GM19023 (cell line): ENCODE measurements around the gene SCN5A.

Experiments used
- ATAC-seq: cut with Tn5 transposase; IDR thresholded peaks from one replicate; pipeline ENCODE4 v1.9.1; 2021; ENCODE audit warnings: mild to moderate bottlenecking, moderate library complexity; ENCODE audit not compliant: unreplicated experiment

SCN5A gene

DNA sequence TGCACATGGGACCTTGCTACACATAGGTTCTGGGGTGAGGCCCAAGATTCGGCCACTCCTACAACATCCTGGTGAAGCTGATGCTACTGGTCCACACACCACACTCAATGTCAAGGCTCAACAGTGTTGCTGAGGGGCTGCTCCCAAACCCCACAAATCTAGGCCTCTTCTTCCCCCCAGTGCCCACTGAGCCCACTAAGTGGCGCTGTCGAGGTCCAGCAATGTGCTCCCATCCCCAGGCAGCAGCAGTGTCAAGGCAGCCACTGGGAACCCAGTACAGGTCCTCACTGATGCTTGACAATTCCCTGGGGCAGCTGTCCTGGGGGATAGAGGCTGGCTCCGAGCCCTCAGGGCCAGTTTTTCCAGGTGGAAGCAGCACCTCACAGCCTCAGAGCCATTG is 21.5 kb downstream of the SCN5A start:
- no peak for ATAC-seq

DNA sequence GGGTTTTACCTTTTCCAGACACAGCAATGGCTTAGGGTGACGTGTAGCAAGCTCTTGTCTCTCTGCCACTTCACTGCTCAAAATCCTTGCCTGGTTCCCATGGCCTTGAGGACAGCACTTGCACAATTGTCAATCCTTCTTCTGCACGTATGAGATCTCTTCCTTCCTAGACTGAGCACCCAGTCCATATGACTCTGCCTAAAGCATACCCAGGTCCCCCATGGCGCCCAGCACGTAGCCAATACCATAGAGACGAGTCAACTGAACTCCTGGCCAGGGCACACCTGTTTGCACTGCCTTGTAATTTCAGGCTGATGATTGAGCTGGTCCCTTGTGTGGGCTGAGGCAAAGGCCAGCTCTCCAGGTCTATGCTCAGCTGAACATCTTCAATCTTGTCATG is 23.3 kb downstream of the SCN5A start:
- ATAC-seq: no peak

DNA sequence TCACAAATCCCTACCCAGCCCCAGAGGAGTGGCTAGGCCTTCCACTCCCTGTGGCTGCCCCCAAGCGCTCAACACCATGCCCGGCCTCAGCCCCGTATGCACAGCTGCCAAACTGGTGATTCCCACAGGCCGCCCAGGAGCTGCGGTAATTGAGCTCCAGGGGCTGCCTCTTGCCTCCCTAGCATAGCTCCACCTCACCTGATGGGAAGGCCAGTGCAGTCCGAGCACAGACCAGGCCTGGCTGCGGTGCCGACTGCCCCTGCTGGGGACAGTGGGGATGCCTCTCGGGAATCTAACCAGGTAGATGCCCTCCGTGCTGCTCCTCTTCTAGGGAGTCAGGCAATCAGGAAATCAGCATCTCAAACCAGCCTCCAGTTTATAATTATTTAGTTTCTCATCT is 25.9 kb downstream of the SCN5A start:
- ATAC-seq: no peak

DNA sequence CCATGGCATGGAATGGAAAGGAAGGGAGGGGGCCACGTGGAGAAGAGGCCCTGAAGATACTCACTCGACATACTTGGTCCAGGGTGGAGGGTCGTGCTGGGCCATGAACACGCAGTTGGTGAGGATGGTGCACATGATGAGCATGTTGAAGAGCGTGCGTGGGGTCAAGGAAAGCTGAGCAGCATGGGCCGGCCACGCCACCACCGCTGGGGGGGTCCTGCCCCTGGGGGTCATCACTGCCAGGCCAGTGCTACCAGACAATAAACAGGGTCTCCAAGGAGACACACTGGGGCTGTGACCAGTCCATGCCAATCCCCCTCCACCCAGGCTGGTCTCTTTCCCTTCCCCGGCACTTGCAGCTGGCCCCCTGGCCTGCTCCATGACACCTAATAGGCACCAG is 27.2 kb downstream of the SCN5A start:
- ATAC-seq: no peak

DNA sequence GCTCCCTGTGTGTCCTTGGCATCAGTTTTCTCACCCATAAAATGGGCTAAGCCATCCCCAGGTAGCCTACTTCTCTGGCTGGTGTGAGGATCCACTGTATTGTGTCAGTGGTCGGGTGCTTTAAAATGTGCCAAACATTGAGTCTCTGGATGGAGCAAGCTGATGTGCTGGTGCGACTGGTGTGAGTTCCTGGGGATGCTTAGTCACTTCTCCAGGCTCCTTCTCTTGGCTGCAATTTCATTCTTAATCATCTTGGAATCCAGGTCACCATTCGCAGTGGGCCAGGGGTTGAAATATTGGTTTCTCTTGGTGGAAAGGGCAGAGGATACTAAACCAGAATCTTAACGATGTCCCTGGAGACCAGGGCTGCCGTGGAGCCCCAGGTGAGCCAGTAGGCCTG is 29.3 kb downstream of the SCN5A start:
- ATAC-seq: no peak

DNA sequence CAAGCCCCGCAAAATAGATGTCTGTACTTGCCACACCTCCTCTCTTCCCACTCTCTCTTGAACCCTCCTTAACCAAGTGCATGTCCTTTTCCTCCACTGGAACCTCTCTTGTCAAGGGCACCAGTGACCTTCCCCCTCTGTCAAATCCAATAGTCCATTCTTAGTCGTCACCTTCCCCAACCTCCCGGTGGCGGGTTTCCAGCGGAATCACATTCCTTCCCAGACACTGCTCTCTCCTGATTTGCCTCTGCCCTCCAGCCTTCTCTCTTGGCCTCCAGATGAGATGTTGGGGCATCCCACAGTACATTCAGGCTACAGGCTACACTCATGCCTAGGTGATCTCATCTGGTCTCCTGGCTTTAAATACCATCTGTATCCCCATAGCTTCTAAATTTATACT is 31.1 kb downstream of the SCN5A start:
- no peak for ATAC-seq

DNA sequence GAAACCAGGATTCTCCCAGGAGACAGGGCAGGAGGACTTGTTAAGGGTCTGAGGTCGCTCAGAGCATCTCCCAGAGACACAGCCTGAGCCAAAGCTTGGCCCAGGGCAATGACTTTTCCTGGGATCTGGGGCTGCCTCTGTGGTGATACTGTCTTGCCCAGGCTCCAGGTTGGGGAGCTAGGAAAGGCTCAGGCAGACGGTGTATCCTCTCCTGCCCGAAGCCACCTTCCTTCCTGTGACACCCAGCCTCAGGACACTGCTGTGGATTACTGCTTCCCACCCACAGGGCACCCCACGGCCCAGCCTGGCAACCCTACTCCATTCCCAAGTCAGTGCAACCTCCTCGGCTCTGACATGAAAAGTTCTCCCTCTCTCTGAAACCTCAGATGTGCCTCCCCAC is 31.9 kb downstream of the SCN5A start:
- ATAC-seq: no peak

DNA sequence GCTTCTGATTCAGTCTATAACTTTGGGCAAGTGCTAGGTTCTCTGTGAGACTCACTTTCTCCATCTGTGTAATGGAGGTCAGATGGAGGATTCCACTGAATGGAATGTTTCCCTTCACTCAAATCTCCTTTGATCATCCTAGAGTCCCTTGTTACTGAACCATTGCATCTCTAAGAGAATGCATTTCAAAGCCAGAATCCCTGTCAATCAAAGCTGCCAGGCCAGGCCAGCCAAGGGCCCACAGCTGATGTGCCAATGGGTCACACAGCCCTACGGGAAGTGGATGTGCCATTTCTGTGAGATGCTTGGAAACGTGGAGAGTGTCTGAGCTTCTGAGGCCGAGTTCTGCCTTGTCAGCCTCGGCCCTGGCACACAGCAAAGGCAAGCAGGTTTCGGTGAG is 32.4 kb downstream of the SCN5A start:
- ATAC-seq: no peak

DNA sequence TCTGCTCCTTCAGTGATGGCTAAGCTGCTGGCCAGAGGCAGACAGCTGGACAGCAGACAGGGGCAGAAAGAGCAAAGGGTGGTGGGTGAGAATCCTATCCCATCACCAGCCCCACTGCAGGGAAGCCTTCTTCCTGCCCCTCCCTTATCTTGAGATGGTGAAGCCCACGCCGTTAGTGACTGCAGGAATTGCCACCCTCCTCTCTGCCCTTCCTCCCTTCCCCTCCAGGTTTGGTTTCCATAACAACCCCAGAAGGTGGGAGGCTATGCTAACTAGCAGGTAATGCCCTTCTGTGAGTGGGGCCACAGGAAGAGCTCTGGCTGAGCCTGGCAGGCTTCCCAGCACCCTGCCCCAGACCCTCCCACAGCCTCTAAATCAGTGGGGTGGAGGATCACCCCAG is 32.8 kb downstream of the SCN5A start:
- ATAC-seq: no peak

DNA sequence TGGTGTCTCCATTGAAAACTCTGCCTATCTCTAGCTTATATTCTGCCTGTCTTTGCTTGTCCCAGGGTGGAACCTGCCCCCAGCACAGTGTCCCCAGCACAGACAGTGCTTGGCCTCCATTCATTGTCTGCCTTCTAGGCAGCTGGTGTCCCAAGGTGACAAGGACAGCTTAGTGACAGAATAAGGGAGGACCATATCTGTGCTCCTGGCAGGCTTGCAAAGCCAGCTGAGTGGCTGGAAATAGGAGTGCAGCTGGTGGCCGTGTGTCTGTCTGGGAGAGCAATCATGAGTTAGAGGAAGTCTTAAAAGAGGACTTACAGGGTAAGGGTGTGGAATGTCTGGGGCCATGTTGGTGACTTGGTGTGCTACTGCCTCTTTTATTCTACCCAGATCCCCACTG is 33.4 kb downstream of the SCN5A start:
- no peak for ATAC-seq

DNA sequence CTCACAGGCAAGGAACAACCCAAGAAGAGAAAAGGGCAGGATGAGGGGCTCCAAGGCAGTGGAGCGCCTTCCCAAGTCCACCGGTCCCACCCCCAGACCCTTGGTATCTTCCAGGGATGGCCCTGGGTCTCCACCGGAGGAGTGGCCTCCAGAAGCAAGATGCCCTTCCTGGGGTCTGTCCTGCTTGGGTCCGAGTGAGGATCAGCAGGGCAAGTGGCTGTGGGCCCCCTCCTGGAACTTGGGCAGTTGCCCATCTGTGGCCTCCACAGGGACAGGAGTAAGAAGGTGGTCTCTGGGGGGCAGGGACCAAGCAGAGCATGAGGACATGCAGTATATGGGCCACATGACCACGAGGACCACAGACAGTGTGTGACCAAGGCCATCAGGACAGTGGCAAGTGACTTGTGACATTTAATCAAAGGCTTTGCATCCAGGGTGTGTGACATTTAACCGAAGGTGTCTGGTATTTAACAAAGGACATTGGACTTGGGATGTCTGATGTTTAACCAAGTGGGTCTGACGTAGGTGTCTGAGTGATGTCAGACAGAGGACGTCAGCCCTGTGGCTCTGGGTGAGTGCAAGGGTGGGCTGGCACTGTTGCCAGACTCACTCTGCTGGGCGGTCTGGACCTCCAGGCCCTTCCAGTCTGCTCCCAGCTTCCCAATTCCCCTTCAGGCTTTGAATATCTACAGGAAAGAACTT is 34.7 kb downstream of the SCN5A start:
- no peak for ATAC-seq

DNA sequence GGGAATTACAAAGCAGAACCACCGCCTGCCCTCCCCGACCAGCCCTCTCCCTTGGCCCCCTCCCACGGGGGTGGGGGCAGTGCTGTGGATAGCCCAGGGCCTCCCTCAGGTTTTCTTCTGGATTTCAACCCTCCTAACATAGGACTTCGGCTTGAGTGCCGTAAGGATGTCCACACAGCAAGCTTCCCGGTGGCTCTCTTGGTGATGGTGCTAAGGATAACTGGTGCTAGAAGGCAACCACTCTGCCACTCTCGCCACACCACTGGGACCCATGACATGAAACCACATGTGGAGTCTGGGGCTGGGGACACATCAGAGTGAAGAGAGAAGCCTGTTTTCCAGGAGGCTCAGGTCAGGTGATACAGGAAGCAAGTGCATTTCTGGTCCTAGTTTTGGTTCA is 35.4 kb downstream of the SCN5A start:
- ATAC-seq: no peak

DNA sequence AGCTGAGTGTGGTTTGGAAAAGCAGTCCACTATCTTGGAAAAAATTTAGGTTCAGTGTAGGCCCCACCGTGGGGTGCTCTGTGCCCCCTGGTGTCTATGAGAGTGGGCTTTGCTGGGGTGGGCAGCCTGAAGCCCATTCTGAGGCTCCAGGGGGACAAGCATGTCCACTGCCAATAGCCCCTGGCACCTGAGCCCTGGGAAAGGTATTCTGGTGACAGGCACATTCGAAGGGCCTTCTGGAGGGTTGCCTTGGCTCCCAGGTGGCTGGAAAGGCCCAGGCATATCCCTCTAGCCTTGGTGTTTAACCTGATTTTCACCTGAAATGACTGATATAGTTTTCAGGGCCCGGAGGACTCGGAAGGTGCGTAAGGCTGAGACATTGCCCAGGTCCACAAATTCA is 36.1 kb downstream of the SCN5A start:
- ATAC-seq: no peak

DNA sequence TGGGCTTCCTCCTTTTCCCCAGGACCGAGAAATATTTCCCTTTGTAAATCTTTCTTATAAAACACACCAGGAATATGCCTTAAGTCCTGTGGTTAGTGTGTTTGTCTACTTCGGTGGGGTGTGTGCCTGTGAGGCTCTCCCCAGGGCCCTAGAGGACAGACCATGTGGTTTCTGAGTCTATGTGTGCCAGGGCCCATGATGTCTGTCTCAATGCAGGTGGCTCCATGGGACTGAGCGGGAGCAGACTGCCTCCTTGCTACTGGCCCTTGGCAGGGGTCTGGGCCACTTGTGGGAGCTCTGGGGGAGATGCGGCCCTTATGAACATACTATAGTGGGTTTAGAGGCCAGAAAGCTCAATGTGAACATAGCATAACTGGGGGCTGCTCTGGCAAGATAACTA is 37.6 kb downstream of the SCN5A start:
- no peak for ATAC-seq

DNA sequence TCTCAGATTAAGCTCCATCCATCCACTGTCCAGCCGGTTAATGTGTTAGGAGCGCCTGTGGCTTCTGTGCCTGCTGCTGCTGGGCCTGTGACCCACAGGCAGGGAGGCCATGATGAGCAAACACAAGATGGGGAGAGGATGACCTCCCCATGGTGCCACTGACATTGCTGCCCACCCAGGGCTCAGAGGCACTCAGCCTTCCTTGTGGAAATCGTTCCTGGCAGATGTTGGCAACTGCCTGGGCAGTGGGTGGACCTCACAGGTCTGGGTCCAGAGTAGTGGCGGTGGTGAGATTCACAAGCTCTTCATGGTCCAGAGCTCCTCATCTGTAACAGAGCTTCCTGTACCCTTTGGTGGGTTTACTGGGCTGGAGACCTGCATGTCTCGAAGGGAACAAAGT is 38.6 kb downstream of the SCN5A start:
- no peak for ATAC-seq

DNA sequence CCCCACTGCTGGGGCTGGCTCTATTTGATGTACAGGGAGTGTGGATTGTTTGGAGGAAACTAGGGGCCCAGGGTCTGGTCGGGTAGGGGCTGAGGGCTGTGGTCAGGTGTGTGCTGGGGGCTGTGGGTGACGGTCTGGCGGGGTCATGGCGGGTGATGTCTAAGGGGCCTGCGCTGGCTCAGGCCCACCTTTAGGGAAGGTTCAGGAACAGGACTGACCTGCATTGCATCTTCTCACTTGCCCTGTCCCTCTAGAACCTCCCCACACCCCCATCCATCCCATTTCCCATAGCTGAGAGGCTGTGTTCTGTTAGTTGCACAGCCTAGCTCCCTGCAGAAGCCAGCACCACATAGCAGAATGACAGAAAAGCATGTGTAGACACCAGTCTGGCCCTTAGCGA is 39.1 kb downstream of the SCN5A start:
- no peak for ATAC-seq

DNA sequence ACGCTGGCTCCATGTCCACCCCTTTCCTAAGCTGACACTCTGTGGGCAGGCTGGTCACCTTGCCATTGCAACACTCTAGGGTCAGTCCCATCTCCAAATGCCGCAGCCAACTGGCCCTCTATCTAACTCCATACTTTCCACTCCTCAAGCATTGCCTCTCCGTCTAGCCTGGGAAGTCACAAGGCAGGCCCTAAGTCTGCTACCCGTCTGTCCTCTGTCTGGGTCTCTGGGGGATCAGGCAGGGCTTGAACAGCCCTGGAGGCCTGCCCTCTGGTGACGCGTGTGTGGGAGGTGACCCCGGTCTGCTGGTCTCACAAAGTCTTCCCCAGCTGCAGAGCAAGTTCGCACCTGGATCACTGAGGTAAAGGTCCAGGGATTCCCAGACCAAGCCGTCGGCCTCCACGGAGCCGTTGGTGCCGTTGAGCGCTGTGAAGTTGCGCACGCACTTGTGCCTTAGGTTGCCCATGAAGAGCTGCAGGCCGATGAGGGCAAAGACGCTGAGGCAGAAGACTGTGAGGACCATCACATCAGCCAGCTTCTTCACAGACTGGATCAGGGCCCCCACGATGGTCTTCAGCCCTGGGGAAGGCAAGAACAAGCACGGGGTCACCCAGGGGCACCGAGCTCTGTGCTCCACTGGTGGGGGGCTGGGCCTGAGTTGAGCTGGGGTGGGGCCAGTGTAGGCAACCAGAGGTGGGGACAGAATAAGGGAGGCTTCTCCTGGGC is 39.9 kb downstream of the SCN5A start:
- no peak for ATAC-seq

DNA sequence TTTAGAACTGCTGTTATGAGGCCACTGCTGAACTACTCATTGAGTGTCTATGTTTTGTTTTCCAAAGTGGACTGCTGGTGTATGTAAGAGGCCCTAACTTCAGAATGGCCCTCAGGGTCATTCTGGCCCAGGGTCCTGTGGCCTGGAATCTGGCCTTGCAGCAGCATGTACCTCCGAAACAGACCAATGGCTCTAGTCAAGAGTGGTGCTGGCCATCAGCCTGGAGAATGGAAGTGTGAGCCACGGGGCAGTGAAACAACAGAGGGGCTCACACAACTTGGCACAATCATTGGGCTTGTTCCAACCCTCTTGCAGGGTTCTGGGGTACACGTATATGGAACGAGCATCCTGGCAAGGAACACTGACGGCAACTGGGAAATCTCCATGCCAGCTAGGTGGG is 40.5 kb downstream of the SCN5A start:
- no peak for ATAC-seq

DNA sequence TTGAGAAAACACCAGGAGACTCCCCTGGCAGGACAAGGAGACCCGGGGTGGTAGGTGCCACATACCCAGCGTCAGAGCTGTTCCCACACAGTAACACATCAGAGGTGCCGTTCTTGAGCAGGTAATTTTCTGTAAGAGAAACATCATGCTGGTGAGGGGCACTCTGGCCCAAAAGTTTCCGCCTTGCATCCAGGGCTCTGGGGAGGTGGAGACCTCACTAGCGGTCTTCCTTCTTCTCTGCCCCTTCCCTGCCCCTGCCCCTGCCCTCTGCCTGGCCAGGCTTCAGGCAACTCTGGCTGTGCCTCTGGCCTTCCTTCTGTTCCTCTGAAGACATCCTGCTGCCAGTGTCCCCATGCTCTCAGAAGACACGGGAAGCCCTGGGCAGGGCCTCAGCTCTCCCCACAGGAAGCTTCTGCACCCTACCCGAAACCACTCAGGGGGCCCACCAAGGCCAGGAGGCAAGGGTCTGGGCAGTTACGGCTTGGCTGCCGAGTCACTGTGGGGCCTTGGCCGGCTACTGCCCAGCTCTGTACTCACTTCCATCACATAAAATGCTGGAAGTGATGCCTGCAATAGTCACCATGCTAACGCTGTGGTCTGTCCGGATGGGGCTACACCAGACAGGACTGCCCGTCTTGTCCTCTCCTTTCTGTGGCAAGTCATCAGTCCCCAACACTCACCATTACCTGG is 41.3 kb downstream of the SCN5A start:
- ATAC-seq: no peak

DNA sequence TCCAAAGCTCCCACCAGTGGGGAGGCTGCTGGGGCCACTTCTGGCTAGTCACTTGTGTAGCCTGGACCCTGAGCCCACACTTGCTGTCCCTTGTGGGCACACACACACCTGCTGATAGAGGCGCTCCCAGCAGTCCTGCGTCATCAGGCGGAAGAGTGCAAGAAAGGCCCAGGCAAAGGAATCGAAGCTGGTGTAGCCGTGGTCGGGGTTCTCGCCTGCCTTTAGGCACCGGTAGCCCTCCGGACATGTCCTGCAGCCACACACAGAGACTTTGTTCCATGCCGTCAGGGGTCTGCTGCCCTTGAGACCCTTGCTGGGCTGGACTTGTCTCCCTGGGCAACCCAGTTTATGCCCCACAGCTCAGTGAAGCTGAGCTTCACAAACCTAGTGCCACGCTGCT is 42.9 kb downstream of the SCN5A start:
- no peak for ATAC-seq

DNA sequence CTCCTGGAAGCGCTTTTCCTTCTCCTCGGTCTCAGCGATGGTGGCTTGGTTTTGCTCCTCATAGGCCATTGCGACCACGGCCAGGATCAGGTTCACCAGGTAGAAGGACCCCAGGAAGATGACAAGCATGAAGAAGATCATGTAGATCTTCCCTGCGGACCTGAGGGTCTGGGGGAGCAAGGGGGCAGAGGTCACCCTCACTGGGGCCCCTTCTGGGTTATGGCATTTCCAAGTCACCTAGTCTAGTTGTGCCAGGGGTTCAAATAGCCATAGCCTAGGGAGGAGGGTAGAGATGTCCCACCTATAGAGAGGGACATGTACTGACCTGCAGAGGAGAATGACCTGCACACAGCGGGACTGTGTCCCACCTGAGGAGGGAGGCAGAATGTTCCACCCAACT is 43.5 kb downstream of the SCN5A start:
- no peak for ATAC-seq

DNA sequence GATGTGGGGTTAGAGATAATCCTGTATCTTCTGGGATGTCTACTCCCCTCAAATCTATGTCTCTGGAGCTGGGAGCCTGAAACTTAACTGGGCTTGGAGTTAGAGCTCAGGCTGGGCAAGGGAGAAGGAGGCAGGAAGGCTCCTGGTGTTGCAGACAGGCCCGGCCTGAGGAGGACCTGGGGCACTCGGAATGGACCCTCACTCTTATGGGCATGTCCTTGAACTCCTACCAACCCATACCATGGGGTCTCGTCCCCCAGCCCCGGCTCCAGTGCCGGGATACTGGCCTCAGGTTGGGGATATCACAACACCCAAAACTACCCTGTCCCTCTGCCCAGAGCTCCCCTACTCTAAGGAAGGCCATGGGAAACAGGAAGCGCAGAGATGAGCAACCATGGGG is 45.2 kb downstream of the SCN5A start:
- ATAC-seq: no peak
